MG63 (cell line): ENCODE measurements around the gene KCNAB3. TPM values are rescaled to one million over a fixed set of nuclear protein-coding genes. Genes with fewer than 3 reads are reported as not detected.

Experiments used
- DNase-seq: peaks from one replicate; pipeline ENCODE4 v3.0.0-alpha.2; 2020
- H3K27me3 ChIP-seq: fragments of 250-450 bp; sonication (Bioruptor Pico); 2 replicates; pipeline ENCODE4 v1.5.1; 2020; ENCODE audit warnings: mild to moderate bottlenecking, moderate library complexity
- H3K36me3 ChIP-seq: fragments of 250-450 bp; sonication (Bioruptor Pico); 2 replicates; pipeline ENCODE4 v1.5.1; 2020; ENCODE audit warnings: mild to moderate bottlenecking, moderate library complexity
- H3K4me3 ChIP-seq: fragments of 250-450 bp; sonication (Bioruptor Pico); 2 replicates; pipeline ENCODE4 v1.5.1; 2020; ENCODE audit warnings: mild to moderate bottlenecking, moderate library complexity
- H3K9me3 ChIP-seq: fragments of 250-450 bp; sonication (Bioruptor Pico); 2 replicates; pipeline ENCODE4 v1.5.1; 2020; ENCODE audit warnings: mild to moderate bottlenecking, moderate library complexity
- total RNA-seq: library from RNA; depleted of rRNA; stranded (reverse); fragments of >200 nt; shearing (Covaris generic); gene quantifications from 2 replicates; pipeline ENCODE4 v1.2.3, GENCODE V29; 2014; ENCODE audit warnings: low replicate concordance

KCNAB3 gene
- total RNA-seq, 1 experiment from 2014 or later = not detected

DNA sequence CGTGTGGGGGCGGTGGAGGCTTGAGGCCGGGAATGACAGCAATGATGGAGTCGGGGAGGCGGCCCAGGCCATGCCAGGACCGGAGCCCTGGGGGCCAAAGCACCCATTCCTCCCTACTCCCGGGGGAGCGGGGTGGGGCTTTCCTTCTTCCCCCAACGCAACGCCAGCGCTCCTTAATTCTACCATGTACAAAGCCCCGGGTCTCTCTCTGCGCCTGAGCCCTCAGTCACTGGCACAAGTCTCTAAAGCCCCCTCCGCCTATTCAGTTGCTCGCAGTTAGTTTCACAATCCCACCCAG is 13.3 kb downstream of the KCNAB3 start:
- Histone ChIP-seq H3K4me3 (peak overlapping the region; percentile 54), H3K36me3 (peaks cover 7% of the 10 kb centered on the region), H3K9me3 (no peaks in the 10 kb centered on the region), H3K27me3 (no peaks in the 10 kb centered on the region)
- DNase-seq = no peak

DNA sequence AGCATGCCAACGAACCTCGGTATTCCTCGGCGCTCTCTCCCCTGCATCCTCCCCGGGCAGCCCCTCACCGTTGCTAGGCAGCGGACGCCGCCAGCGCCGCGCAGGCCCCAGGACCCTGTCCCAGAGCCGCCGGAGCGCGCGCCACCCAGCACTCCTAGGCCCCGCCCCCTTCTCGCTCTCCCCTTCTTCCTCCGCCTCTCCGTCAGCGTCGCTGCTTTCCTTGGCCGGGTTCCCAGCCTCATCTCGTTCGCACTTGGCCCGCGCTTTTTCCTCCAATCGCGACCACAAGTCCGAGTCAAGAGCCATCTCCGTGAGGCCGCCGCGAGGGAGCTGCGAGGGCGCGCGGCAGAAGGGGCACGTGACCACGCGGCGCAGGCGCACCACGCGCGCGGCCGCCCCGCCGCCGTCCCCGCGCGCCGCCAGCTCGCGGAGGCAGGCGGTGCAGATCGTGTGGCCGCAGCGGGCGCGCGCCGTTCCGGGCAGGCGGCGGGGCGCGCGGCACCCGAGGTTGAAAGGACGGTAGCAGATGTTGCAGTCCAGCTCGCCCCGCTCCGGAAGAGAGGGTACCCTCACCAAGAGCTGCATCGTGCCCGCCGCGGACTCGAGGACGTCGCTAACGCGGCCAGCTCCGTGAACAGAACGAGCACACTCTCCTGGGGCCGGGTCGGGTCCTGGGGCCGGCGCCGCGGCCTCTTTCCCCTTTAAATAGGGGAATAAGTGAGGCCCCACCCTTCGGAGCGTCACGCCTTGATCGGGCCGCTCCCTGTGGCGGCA is 13.9 kb downstream of the KCNAB3 start, which contains the start of gene RNF227:
TSS of gene RNF227 (minus strand) at position 679 of the 774 bp plus-strand sequence. CDS start at position 585, 94 bp downstream.
- Histone ChIP-seq H3K36me3 (peaks cover 11% of the 10 kb centered on the region), H3K4me3 (peak within 1 kb of the TSS; percentile 54), H3K9me3 (no peaks in the 10 kb centered on the region), H3K27me3 (no peaks in the 10 kb centered on the region)
- DNase-seq = peak; percentile 89

GRCh38 chr17:7915179-7915610 is 14.5 kb downstream of the KCNAB3 start:
- Histone ChIP-seq H3K36me3 (peaks cover 11% of the 10 kb centered on the region), H3K27me3 (no peaks in the 10 kb centered on the region), H3K4me3 (peak overlapping the region; percentile 54), H3K9me3 (no peaks in the 10 kb centered on the region)
- DNase-seq = no peak

GRCh38 chr17:7912927-7913524 is 16.6 kb downstream of the KCNAB3 start:
- Histone ChIP-seq H3K36me3 (peaks cover 21% of the 10 kb centered on the region), H3K27me3 (no peaks in the 10 kb centered on the region), H3K9me3 (no peaks in the 10 kb centered on the region), H3K4me3 (no peak overlapping the region)
- peak; percentile 29 for DNase-seq

DNA sequence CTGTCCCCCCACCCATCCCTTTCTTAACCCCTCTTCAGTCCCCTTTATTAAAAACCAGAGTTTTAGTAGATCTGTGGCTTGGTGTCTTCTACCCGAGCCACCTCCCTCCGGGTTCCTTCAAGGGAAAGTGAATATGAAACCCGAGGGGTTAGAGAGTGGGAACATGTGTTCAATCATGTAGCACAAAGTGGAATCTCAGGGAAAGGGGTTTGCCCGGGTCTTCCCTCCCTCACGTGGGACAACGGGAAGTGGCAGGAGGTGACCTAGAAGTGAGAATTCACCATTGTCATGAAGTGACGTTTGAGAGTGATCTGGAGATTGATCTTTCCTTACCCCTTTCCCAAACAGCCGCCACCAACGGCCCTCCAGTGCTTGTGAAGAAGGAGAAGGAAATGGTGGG is 18.5 kb downstream of the KCNAB3 start:
- H3K27me3 ChIP-seq = no peaks in the 10 kb centered on the region
- no peak overlapping the region for H3K4me3 ChIP-seq
- peaks cover 31% of the 10 kb centered on the region for H3K36me3 ChIP-seq
- DNase-seq = no peak
- no peaks in the 10 kb centered on the region for H3K9me3 ChIP-seq

- H3K4me3 ChIP-seq = no peak overlapping the region
- peaks cover 31% of the 10 kb centered on the region for H3K36me3 ChIP-seq
- H3K27me3 ChIP-seq = no peaks in the 10 kb centered on the region
- no peaks in the 10 kb centered on the region for H3K9me3 ChIP-seq
- DNase-seq = no peak
Observed at GRCh38 chr17:7910711-7911110, 18.9 kb downstream of the KCNAB3 start.

- DNase-seq = no peak
- H3K36me3 ChIP-seq = peaks cover 31% of the 10 kb centered on the region
Observed at GRCh38 chr17:7910281-7910680, 19.4 kb downstream of the KCNAB3 start.

DNA sequence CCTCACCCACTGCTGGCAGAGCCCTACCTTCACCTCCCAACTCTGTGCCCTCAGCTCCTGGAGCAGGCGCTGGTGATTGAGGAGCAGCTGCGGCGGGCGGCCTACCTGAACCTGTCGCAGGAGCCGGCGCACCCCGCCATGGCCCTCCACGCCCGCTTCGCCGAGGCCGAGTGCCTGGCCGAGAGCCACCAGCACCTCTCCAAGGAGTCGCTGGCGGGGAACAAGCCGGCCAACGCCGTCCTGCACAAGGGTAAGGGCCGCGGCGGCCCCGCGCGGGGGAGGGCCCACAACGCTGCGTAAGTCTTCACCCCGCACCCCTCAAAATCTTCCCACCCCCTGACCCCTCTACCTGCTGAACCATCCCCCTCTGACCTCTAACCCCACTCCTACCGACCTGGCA is 20.6 kb downstream of the KCNAB3 start:
- DNase-seq = no peak

More at GRCh38 chr17:7910281-7910680, 19.4 kb downstream of the KCNAB3 start:
- Histone ChIP-seq H3K4me3 (no peak overlapping the region), H3K9me3 (no peaks in the 10 kb centered on the region), H3K27me3 (no peaks in the 10 kb centered on the region)

GRCh38 chr17:7903154-7904103 is 26.2 kb downstream of the KCNAB3 start:
- peaks cover 64% of the 10 kb centered on the region for H3K36me3 ChIP-seq

More for the DNA sequence above, 20.6 kb downstream of the KCNAB3 start:
- Histone ChIP-seq H3K27me3 (no peaks in the 10 kb centered on the region), H3K9me3 (no peaks in the 10 kb centered on the region), H3K4me3 (no peak overlapping the region), H3K36me3 (peaks cover 42% of the 10 kb centered on the region)

GRCh38 chr17:7897773-7898172 is 31.9 kb downstream of the KCNAB3 start:
- H3K4me3 ChIP-seq = no peak overlapping the region
- peaks cover 73% of the 10 kb centered on the region for H3K36me3 ChIP-seq
- no peak for DNase-seq
- H3K9me3 ChIP-seq = no peaks in the 10 kb centered on the region
- no peaks in the 10 kb centered on the region for H3K27me3 ChIP-seq

More at GRCh38 chr17:7903154-7904103, 26.2 kb downstream of the KCNAB3 start:
- no peak for DNase-seq
- no peaks in the 10 kb centered on the region for H3K9me3 ChIP-seq
- no peaks in the 10 kb centered on the region for H3K27me3 ChIP-seq
- H3K4me3 ChIP-seq = no peak overlapping the region

DNA sequence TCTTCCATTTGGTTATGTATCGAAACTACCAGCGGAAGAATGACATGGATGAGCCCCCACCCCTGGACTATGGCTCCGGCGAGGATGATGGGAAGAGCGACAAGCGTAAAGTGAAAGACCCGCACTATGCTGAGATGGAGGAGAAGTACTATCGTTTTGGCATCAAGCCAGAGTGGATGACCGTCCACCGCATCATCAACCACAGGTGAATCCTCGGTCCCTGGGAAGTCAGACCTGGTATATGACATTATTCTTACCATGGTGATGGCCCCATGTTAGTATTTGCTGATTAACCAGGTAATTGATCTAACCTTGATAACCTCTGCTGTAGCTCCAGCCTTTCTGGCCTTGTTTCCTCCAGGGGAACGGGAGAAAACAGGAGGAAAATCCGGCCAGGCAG is 32.6 kb downstream of the KCNAB3 start:
- H3K9me3 ChIP-seq = no peaks in the 10 kb centered on the region
- no peak for DNase-seq
- H3K36me3 ChIP-seq = peaks cover 68% of the 10 kb centered on the region
- H3K27me3 ChIP-seq = no peaks in the 10 kb centered on the region
- H3K4me3 ChIP-seq = no peak overlapping the region

DNA sequence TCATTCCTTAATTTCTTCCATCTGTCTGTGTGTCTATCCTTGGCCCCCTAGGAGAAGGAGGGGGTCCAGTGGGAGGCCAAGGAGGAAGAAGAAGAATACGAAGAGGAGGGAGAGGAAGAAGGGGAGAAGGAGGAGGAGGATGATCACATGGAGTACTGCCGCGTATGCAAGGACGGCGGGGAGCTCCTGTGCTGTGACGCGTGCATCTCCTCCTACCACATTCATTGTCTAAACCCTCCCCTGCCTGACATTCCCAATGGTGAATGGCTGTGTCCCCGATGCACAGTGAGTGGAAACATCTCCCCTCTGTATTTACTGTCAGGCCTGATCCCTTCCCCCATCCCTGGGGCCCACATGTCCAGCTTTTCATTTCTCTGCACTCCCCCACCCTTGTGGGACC is 34.8 kb downstream of the KCNAB3 start:
- H3K27me3 ChIP-seq = no peaks in the 10 kb centered on the region
- H3K36me3 ChIP-seq = peaks cover 74% of the 10 kb centered on the region
- no peak for DNase-seq

DNA sequence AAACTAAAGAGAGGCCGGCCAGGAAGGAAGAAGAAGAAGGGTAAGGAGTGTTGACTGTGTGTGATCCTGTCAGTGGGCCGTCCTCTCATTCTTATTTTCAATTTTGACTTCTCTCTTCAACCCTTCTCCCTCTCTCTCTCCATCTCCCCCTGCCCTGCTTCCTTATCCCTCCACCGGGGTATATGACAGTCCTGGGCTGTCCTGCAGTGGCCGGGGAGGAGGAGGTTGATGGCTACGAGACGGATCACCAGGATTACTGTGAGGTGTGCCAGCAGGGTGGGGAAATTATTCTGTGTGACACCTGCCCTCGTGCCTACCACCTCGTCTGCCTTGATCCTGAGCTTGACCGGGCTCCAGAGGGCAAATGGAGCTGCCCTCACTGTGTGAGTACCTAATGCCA is 35.4 kb downstream of the KCNAB3 start:
- Histone ChIP-seq H3K9me3 (no peaks in the 10 kb centered on the region), H3K36me3 (peaks cover 74% of the 10 kb centered on the region), H3K27me3 (no peaks in the 10 kb centered on the region), H3K4me3 (no peak overlapping the region)
- no peak for DNase-seq

More for the DNA sequence above, 34.8 kb downstream of the KCNAB3 start:
- no peak overlapping the region for H3K4me3 ChIP-seq
- H3K9me3 ChIP-seq = no peaks in the 10 kb centered on the region

DNA sequence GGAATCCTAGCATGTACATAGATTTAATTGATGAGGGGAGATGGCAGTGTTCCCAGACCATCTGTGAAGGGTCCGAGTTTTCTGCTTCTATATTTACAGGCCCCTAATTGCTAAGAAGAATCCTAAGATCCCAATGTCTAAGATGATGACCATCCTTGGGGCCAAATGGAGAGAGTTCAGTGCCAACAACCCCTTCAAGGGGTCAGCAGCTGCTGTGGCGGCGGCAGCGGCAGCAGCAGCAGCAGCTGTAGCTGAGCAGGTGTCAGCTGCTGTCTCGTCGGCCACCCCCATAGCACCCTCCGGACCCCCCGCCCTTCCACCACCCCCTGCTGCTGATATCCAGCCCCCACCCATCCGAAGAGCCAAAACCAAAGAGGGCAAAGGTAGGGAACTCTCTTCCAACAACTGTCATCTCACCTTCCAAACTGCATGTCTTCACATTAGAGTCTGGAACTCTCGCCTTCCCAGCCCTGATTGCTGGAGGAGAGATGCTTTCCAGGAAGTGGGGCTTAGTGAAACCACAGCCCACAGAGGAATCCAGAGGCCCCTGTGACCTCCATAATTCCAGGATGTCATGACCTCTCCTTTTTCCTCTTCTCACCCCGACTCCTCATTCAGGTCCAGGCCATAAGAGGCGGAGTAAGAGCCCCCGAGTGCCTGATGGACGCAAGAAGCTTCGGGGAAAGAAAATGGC is 36.3 kb downstream of the KCNAB3 start:
- Histone ChIP-seq H3K27me3 (no peaks in the 10 kb centered on the region), H3K36me3 (peaks cover 65% of the 10 kb centered on the region), H3K4me3 (no peak overlapping the region), H3K9me3 (no peaks in the 10 kb centered on the region)
- DNase-seq = no peak

GRCh38 chr17:7889166-7889955 is 40.3 kb downstream of the KCNAB3 start:
- Histone ChIP-seq H3K36me3 (peaks cover 33% of the 10 kb centered on the region), H3K4me3 (no peak overlapping the region; the same call in 1 of the 2 replicates), H3K27me3 (no peaks in the 10 kb centered on the region), H3K9me3 (no peaks in the 10 kb centered on the region)
- DNase-seq = peak; percentile 99
